HepG2 (cell line): ENCODE measurements around the gene FAT1. TPM values are rescaled to one million over a fixed set of nuclear protein-coding genes. Genes with fewer than 3 reads are reported as not detected.

Experiments used
- BORCS8-MEF2B ChIP-seq: sonication (generic); formaldehyde crosslinking; IDR thresholded peaks from 2 replicates; pipeline ENCODE4 v1.8.0; 2022; ENCODE audit warnings: mild to moderate bottlenecking, missing genetic modification reagents
- TSC22D2 ChIP-seq: sonication (generic); formaldehyde crosslinking; IDR thresholded peaks from 2 replicates; pipeline ENCODE4 v1.5.1; 2020; ENCODE audit warnings: missing genetic modification reagents, mild to moderate bottlenecking, borderline replicate concordance
- ZFX ChIP-seq: sonication (generic); formaldehyde crosslinking; IDR thresholded peaks from 2 replicates; pipeline ENCODE4 v1.4.0; 2020; ENCODE audit warnings: mild to moderate bottlenecking, low read depth, missing genetic modification reagents, moderate library complexity
- ZNF713 ChIP-seq: sonication (generic); formaldehyde crosslinking; IDR thresholded peaks from 2 replicates; pipeline ENCODE4 v1.4.0; 2020; ENCODE audit warnings: mild to moderate bottlenecking, missing genetic modification reagents
- polyA plus RNA-seq, 8 experiments: library from polyadenylated mRNA; depleted of rRNA in 3 of 8; stranded (reverse) in 7 of 8; unstranded in 1 of 8; fragments of >200 nt; fragmentation: Illumina TruSeq in 4 of 8; extraction: Trizol in 4 of 8; gene quantifications; 2 replicates each; pipeline versions ENCODE4 v1.2.1 to v1.2.3, GENCODE V29; 2011 to 2016; ENCODE audit warnings: low read depth in 4 of 8, missing spikeins in 1 of 8, mixed read lengths in 1 of 8; ENCODE audit not compliant: insufficient read depth in 1 of 8
- total RNA-seq, 5 experiments: library from RNA; depleted of rRNA; stranded (reverse); fragments of >200 nt; fragmentation: Illumina TruSeq; extraction: Trizol; gene quantifications; 2 replicates each; pipeline ENCODE4 v1.2.3, GENCODE V29; 2016; ENCODE audit warnings: low read depth in 1 of 5
- TF ChIP-seq, protein P1 (sequence below), 2 experiments: sonication (generic) in 1 of 2; formaldehyde crosslinking in 1 of 2; IDR thresholded peaks; 2 replicates each; pipeline versions ENCODE4 v1.4.0 to v1.6.1; 2016 to 2020; ENCODE audit warnings: borderline replicate concordance in 1 of 2, low read depth in 1 of 2, mild to moderate bottlenecking in 1 of 2, missing genetic modification reagents in 1 of 2
- TF ChIP-seq, protein P2 (sequence below): sonication (generic); formaldehyde crosslinking; IDR thresholded peaks from 2 replicates; pipeline ENCODE4 v1.5.0; 2020; ENCODE audit warnings: missing genetic modification reagents
- TF ChIP-seq, protein P3 (sequence below): sonication (generic); formaldehyde crosslinking; IDR thresholded peaks from 2 replicates; pipeline ENCODE4 v1.4.0; 2020; ENCODE audit warnings: missing genetic modification reagents
- TF ChIP-seq, protein P4 (sequence below): sonication (generic); formaldehyde crosslinking; IDR thresholded peaks from 2 replicates; pipeline ENCODE4 v1.9.0; 2021; ENCODE audit warnings: missing genetic modification reagents, mild to moderate bottlenecking, borderline replicate concordance
- TF ChIP-seq, protein P5 (sequence below): sonication (generic); formaldehyde crosslinking; IDR thresholded peaks from 2 replicates; pipeline ENCODE4 v1.5.0; 2020; ENCODE audit warnings: mild to moderate bottlenecking, missing genetic modification reagents, borderline replicate concordance
- TF ChIP-seq, protein P6 (sequence below): IDR thresholded peaks from 2 replicates; pipeline ENCODE4 v1.6.1; 2016; ENCODE audit warnings: low read depth

The FAT1 gene
- total and polyA plus RNA-seq, 2 of the 13 experiments (the other 11 are each of a cell fraction or from before 2014, with no cell fraction given) = 185 to 216 TPM

DNA sequence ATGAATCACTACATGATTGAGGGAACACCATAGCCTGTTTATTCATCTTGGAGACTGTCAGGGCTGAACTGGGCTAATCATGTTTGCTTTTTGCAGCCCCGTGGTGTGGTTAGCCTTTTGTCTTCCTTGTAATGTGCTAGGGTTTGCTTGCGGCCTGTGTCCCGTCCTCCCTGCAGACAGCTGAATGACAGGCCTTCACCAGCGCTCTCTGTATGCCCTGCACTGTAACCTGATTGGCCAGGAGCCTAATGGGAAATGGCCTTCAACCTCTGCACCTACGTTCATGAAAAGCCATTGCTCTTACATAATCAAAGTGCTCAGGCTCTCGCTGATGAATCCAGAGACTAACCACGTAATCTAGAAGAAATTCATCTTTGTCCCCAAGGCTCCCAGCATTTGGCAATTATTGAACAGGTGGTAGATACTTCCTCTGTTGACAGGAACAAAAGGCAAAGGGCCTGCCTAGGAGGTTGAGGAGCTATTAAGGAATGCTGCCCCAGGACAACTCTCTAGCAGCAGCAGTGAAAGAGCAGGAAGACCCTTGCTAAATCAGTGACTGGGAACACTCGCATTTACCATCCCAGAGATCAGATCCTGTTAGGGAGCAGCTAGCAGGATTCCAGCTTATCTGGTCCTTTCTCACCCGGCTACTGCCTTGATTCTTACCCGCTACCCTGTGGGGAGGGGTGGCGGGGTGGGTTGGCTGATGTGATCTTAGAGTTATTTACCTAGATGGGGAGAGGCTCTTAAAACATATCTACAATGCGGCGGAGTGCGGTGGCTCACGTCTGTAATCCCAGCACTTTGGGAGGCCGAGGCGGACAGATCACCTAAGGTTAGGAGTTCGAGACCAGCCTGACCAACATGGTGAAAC lies 42.3 kb upstream of the FAT1 start (continued):
- TF ChIP-seq, protein P1, sequence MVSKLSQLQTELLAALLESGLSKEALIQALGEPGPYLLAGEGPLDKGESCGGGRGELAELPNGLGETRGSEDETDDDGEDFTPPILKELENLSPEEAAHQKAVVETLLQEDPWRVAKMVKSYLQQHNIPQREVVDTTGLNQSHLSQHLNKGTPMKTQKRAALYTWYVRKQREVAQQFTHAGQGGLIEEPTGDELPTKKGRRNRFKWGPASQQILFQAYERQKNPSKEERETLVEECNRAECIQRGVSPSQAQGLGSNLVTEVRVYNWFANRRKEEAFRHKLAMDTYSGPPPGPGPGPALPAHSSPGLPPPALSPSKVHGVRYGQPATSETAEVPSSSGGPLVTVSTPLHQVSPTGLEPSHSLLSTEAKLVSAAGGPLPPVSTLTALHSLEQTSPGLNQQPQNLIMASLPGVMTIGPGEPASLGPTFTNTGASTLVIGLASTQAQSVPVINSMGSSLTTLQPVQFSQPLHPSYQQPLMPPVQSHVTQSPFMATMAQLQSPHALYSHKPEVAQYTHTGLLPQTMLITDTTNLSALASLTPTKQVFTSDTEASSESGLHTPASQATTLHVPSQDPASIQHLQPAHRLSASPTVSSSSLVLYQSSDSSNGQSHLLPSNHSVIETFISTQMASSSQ (IDR thresholded peaks at IDR 0.05; ENCODE audit: low read depth) = peak; percentile 48
- TF ChIP-seq, protein P1 (CRISPR knock-in tag; IDR thresholded peaks at IDR 0.05; ENCODE audit: borderline replicate concordance) = peak; percentile 77; the same call in 1 of the 2 replicates
- TF ChIP-seq, protein P2, sequence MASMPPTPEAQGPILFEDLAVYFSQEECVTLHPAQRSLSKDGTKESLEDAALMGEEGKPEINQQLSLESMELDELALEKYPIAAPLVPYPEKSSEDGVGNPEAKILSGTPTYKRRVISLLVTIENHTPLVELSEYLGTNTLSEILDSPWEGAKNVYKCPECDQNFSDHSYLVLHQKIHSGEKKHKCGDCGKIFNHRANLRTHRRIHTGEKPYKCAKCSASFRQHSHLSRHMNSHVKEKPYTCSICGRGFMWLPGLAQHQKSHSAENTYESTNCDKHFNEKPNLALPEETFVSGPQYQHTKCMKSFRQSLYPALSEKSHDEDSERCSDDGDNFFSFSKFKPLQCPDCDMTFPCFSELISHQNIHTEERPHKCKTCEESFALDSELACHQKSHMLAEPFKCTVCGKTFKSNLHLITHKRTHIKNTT (CRISPR knock-in tag) = no peak
- TF ChIP-seq ZNF713 (CRISPR knock-in tag) (no peak), TSC22D2 (CRISPR knock-in tag) (no peak), BORCS8-MEF2B (peak; percentile 60), ZFX (CRISPR knock-in tag) (peak; percentile 96)
- TF ChIP-seq, protein P3, sequence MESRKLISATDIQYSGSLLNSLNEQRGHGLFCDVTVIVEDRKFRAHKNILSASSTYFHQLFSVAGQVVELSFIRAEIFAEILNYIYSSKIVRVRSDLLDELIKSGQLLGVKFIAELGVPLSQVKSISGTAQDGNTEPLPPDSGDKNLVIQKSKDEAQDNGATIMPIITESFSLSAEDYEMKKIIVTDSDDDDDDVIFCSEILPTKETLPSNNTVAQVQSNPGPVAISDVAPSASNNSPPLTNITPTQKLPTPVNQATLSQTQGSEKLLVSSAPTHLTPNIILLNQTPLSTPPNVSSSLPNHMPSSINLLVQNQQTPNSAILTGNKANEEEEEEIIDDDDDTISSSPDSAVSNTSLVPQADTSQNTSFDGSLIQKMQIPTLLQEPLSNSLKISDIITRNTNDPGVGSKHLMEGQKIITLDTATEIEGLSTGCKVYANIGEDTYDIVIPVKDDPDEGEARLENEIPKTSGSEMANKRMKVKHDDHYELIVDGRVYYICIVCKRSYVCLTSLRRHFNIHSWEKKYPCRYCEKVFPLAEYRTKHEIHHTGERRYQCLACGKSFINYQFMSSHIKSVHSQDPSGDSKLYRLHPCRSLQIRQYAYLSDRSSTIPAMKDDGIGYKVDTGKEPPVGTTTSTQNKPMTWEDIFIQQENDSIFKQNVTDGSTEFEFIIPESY (CRISPR knock-in tag) = peak; percentile 73
- TF ChIP-seq, protein P4, sequence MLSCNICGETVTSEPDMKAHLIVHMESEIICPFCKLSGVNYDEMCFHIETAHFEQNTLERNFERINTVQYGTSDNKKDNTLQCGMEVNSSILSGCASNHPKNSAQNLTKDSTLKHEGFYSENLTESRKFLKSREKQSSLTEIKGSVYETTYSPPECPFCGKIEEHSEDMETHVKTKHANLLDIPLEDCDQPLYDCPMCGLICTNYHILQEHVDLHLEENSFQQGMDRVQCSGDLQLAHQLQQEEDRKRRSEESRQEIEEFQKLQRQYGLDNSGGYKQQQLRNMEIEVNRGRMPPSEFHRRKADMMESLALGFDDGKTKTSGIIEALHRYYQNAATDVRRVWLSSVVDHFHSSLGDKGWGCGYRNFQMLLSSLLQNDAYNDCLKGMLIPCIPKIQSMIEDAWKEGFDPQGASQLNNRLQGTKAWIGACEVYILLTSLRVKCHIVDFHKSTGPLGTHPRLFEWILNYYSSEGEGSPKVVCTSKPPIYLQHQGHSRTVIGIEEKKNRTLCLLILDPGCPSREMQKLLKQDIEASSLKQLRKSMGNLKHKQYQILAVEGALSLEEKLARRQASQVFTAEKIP (CRISPR knock-in tag) = no peak
- TF ChIP-seq, protein P5, sequence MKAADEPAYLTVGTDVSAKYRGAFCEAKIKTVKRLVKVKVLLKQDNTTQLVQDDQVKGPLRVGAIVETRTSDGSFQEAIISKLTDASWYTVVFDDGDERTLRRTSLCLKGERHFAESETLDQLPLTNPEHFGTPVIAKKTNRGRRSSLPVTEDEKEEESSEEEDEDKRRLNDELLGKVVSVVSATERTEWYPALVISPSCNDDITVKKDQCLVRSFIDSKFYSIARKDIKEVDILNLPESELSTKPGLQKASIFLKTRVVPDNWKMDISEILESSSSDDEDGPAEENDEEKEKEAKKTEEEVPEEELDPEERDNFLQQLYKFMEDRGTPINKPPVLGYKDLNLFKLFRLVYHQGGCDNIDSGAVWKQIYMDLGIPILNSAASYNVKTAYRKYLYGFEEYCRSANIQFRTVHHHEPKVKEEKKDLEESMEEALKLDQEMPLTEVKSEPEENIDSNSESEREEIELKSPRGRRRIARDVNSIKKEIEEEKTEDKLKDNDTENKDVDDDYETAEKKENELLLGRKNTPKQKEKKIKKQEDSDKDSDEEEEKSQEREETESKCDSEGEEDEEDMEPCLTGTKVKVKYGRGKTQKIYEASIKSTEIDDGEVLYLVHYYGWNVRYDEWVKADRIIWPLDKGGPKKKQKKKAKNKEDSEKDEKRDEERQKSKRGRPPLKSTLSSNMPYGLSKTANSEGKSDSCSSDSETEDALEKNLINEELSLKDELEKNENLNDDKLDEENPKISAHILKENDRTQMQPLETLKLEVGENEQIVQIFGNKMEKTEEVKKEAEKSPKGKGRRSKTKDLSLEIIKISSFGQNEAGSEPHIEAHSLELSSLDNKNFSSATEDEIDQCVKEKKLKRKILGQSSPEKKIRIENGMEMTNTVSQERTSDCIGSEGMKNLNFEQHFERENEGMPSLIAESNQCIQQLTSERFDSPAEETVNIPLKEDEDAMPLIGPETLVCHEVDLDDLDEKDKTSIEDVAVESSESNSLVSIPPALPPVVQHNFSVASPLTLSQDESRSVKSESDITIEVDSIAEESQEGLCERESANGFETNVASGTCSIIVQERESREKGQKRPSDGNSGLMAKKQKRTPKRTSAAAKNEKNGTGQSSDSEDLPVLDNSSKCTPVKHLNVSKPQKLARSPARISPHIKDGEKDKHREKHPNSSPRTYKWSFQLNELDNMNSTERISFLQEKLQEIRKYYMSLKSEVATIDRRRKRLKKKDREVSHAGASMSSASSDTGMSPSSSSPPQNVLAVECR = peak; percentile 64; the same call in 1 of the 2 replicates
- TF ChIP-seq, protein P6, sequence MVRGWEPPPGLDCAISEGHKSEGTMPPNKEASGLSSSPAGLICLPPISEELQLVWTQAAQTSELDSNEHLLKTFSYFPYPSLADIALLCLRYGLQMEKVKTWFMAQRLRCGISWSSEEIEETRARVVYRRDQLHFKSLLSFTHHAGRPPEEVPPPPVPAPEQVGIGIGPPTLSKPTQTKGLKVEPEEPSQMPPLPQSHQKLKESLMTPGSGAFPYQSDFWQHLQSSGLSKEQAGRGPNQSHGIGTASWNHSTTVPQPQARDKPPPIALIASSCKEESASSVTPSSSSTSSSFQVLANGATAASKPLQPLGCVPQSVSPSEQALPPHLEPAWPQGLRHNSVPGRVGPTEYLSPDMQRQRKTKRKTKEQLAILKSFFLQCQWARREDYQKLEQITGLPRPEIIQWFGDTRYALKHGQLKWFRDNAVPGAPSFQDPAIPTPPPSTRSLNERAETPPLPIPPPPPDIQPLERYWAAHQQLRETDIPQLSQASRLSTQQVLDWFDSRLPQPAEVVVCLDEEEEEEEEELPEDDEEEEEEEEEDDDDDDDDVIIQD (CRISPR knock-in tag) = peak; percentile 96
